ENCODE measurements around the gene MAD1L1. TPM values are rescaled to one million over a fixed set of nuclear protein-coding genes. Genes with fewer than 3 reads are reported as not detected.
A peak's percentile ranks its signal among the peaks of the same experiment; 100 is the strongest.

The MAD1L1 gene
- total and polyA plus RNA-seq, 2 of the 8 experiments (the other 6 are each of a cell fraction or from before 2014, with no cell fraction given), result 40.4 to 44.6 TPM

GRCh38 chr7:2120841-2121830 is 111.6 kb downstream of the MAD1L1 start:
- H3K27ac ChIP-seq (ENCODE audit: low read depth, low read length), result no peak overlapping the region; the same call in 1 of the 2 replicates

More at GRCh38 chr7:2120841-2121830, 111.6 kb downstream of the MAD1L1 start:
- Histone ChIP-seq H4K8ac (ENCODE audit: extremely low read depth, insufficient read depth, low read length) (peak overlapping the region; percentile 57; the same call in 1 of the 2 replicates), H3K79me2 (ENCODE audit: control insufficient read depth in 1 of 2, insufficient read depth in 2 of 2, low read length in 2 of 2) (no peaks in the 10 kb centered on the region), H2AFZ (ENCODE audit: low read length) (no peak overlapping the region), H4K20me1 (replicated peaks in 1 of 2; ENCODE audit: control insufficient read depth in 1 of 2, insufficient read depth in 2 of 2, low read length in 2 of 2) (peaks cover 2 to 5% of the 10 kb centered on the region in 2 experiments), H3K18ac (ENCODE audit: extremely low read depth, low read length) (no peak overlapping the region), H3K4ac (replicated peaks; ENCODE audit: insufficient read length, low read depth, low read length) (no peak overlapping the region), H2AK5ac (ENCODE audit: low read depth, low read length) (no peak overlapping the region), H3K4me3 (ENCODE audit: extremely low read depth in 1 of 4, insufficient read depth in 2 of 4, low read depth in 3 of 4, low read length in 4 of 4) (no peak overlapping the region), H3K79me1 (ENCODE audit: low read depth, low read length) (no peaks in the 10 kb centered on the region), H3K27me3 (replicated peaks in 1 of 4; ENCODE audit: control insufficient read depth in 3 of 4, extremely low read depth in 1 of 4, insufficient read depth in 3 of 4, low read length in 3 of 4) (no peaks in the 10 kb centered on the region), H2BK20ac (ENCODE audit: low read length) (no peak overlapping the region), H3K23ac (ENCODE audit: insufficient read length) (no peak overlapping the region), H4K5ac (ENCODE audit: insufficient read length, low read depth, low read length) (no peak overlapping the region), H2BK15ac (ENCODE audit: low read length) (no peak overlapping the region), H3K36me3 (ENCODE audit: control insufficient read depth in 2 of 4, insufficient read depth in 4 of 4, low read length in 3 of 4) (no peaks in the 10 kb centered on the region), H3K14ac (ENCODE audit: insufficient read length) (no peak overlapping the region), H2BK120ac (replicated peaks; ENCODE audit: low read depth, low read length) (no peak overlapping the region), H2BK5ac (ENCODE audit: low read depth, low read length) (peak overlapping the region; percentile 24; the same call in 1 of the 2 replicates), H3K9ac (replicated peaks in 1 of 4; ENCODE audit: extremely low read depth in 1 of 4, low read depth in 3 of 4, low read length in 3 of 4) (no peak overlapping the region), H3K4me2 (ENCODE audit: insufficient read depth in 1 of 2, low read depth in 2 of 2, low read length in 2 of 2) (no peak overlapping the region), H3K23me2 (ENCODE audit: low read depth, low read length) (no peaks in the 10 kb centered on the region), H3K56ac (replicated peaks; ENCODE audit: insufficient read length, low read depth, low read length) (no peak overlapping the region), H2BK12ac (ENCODE audit: low read depth, low read length) (no peak overlapping the region), H3K9me3 (ENCODE audit: insufficient read depth in 2 of 2, low read depth in 1 of 2, low read length in 1 of 2) (no peaks in the 10 kb centered on the region), H3K4me1 (replicated peaks in 1 of 4; ENCODE audit: control insufficient read depth in 3 of 4, insufficient read depth in 4 of 4, low read length in 3 of 4) (no peaks in the 10 kb centered on the region), H4K91ac (replicated peaks; ENCODE audit: insufficient read length, low read length) (no peak overlapping the region)
- TF ChIP-seq ZNF274 (IDR thresholded peaks at IDR 0.05; ENCODE audit: borderline replicate concordance, extremely low read depth, low read length) (no peak), SP2 (IDR thresholded peaks at IDR 0.05; ENCODE audit: low read length) (no peak), POU5F1 (IDR thresholded peaks at IDR 0.05; ENCODE audit: low read depth, low read length) (no peak), ASH2L (IDR thresholded peaks at IDR 0.05; ENCODE audit: low read length) (no peak), TAF1 (IDR thresholded peaks at IDR 0.05; ENCODE audit: low read depth, low read length) (no peak), POLR2A (IDR thresholded peaks at IDR 0.05; ENCODE audit: control extremely low read depth in 1 of 2, low read depth in 2 of 2, low read length in 2 of 2) (no peak), HDAC6 (IDR thresholded peaks at IDR 0.05; ENCODE audit: low read depth, low read length) (no peak), NANOG (IDR thresholded peaks at IDR 0.05; ENCODE audit: insufficient read depth, low read depth, low read length, poor library complexity, severe bottlenecking) (no peak), BACH1 (IDR thresholded peaks at IDR 0.05; ENCODE audit: low read length) (no peak), POLR2AphosphoS5 (IDR thresholded peaks at IDR 0.05; ENCODE audit: low read depth, low read length) (no peak), JUN (IDR thresholded peaks at IDR 0.05; ENCODE audit: low read depth, low read length) (no peak), KDM1A (IDR thresholded peaks at IDR 0.05; ENCODE audit: borderline replicate concordance, low read length) (no peak)
- POLR2A ChIA-PET (ENCODE audit: partially characterized antibody), result no interaction called here
- no peak for DNase-seq (ENCODE audit: low read depth in 1 of 2, low spot score in 2 of 2)
- WGBS, 2 experiments (ENCODE audit: extremely low coverage in 1 of 2, insufficient coverage in 1 of 2, insufficient read length in 1 of 2, insufficient replicate concordance in 2 of 2, low coverage in 1 of 2, low lambda C conversion rate in 2 of 2, missing lambda C conversion rate in 1 of 2), result 95% methylated on average over 31 of the region's 37 CpGs; no CpG with 5 or more reads in 1 of the 2 experiments
- CTCF ChIA-PET (ENCODE audit: partially characterized antibody), result interaction anchor here (3.0 kb wide), 1 partner anchor 88 kb away, joined by 9 read pairs; no protein-coding TSS in a partner anchor
- no peak for FAIRE-seq
